NCI-H510A treated with DMSO at 0.1 percent for 48 hours (cell line): ENCODE data around the gene BTAF1.

Experiments
- DNase-seq: peaks from one replicate; lab custom pipeline; 2025; lab: John Stamatoyannopoulos, UW

The BTAF1 gene

GRCh38 chr10:91908337-91909116 lies 15.0 kb upstream of the BTAF1 start:
- DNase-seq: peak; percentile 83

DNA sequence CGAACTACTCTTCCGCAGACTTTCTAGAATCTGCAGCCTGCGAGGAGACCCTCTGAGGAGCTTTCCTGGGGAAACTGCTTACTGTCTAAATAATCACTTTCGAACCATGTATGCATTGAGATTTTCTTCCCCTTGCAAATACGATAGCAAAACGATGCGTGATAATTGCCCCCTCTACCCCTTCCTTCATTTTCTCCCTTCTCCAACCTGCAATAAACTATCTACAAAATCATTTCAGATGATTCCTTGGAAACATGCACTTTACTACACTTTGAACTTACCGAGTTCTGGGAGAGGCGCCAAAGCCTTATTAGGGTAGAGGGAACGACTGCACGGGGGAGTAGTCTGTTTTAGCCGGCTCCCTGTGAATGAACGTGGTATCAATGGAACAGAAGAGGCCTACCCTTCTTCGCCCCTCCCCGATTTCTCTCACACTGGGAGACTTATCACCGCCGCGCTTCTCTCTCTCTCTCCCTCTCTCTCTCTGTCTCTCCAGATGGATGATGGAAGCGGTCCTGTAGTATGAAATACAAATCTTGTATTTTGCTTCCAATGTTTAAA lies 14.4 kb upstream of the BTAF1 start, which contains the start of gene FGFBP3:
Gene FGFBP3 (minus strand): TSS at position 370 of the 561 bp plus-strand sequence. CDS start 517 bp downstream, outside the sequence.
- DNase-seq: peak; percentile 91

GRCh38 chr10:91910467-91910866 lies 13.1 kb upstream of the BTAF1 start:
- DNase-seq: no peak

DNA sequence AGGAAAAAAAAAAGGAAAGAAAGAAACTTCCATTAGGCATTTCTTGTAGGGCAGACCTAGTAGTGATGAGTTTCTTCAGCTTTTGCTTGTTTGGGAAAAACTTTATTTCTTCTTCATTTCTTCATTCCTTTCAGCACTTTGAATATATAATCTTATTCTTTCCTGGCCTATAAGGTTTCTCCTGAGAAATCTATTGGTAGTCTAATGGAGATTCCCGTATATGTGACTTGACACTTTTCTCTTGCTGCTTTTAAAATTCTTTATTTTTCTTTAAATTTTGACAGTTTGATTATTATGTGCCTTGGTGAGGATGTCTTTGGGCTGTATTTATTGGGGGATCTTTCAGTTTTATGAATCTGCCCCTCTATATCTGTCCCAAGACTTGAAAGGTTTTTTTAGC lies 3.9 kb upstream of the BTAF1 start:
- no peak for DNase-seq

- DNase-seq: no peak
Measured at GRCh38 chr10:91924212-91925021, 847 bp downstream of the BTAF1 start.

GRCh38 chr10:91925022-91925320 lies 1.4 kb downstream of the BTAF1 start:
- no peak for DNase-seq

DNA sequence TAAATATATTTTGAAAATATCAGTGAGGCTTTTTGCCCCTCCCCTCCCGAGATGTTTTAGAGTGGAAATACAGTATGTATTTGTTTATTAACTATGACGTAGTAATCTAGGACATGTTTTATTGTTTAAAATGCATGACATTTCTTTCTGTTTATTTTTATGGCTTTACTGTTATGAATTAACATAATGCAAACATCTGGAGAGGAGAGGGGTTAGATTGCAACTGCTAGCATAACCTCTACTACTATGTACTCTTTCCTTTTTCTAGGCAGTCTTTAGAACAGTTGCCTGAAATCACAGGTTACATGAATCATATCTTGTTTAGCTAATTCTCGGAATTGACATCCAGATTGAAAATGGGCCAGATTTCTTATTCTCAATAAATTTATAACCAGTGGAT lies 7.4 kb downstream of the BTAF1 start:
- no peak for DNase-seq

DNA sequence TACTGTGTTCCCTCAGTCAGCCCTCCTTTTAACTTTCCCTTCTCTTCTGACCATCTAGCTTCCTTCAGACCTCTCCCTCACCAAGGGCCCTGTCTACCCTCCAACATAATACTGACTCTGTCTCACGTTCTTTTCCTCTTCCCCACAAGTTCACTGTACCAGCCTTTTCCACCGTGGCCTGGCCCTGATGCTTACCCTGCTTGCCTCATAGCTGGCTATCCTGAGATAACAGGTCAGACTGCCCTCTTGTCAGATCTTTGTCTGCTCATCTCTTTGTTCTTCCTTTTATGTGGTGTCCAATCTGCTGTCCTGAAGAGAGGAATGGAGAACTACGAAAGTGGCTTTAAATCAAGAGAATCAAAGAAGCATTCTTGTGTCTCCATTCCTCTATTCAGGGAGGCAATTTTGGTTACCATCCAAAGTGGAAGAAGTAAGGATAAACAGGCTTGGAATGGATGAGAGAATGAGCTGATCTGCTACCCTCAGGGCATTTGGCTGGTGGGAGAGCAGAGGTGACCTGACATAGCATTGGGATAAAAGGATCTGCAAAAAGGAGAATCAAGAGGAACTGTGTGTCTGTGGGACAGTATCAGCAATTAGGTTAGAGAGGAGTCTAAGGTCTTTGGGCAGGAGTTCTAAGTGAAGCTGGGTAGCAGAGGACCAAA lies 8.1 kb downstream of the BTAF1 start:
- DNase-seq: no peak

DNA sequence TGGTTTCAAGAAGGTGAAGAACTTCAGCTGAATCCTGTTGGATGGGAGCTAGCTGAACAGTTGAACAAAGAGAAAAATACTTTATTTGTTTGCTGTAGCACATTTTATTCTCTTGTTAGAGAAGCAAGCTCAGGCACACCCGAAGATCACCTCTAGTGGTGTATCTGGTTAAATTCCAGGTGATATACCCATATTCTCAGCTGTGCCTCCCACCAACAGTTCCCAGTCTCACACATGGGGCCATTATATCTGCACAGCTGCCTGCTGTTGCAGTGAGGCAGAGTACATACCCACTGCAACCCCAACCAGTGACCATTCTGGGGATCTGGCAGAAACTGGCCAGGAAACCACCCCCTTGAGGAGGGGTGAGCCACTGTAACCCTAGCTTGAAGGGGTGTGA lies 9.2 kb downstream of the BTAF1 start:
- no peak for DNase-seq

GRCh38 chr10:91935886-91936285 lies 12.3 kb downstream of the BTAF1 start:
- DNase-seq: no peak

DNA sequence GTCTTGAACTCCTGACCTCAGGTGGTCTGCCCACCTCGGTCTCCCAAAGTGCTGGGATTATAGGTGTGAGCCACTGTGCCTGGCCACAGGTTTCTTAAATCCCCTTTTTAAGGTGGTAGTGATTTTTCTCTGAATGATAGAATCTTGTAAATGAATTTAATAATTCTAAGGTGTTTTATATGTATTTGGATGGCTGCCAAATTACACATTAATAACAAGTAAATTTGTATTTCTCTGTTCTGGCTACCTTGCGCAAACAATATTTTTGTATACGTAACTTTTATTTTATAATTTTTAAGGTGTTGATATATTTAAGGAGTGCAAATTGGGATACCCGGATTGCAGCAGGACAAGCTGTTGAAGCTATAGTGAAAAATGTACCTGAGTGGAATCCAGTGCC lies 16.1 kb downstream of the BTAF1 start:
- no peak for DNase-seq

GRCh38 chr10:91941426-91941825 lies 17.9 kb downstream of the BTAF1 start:
- DNase-seq: no peak

DNA sequence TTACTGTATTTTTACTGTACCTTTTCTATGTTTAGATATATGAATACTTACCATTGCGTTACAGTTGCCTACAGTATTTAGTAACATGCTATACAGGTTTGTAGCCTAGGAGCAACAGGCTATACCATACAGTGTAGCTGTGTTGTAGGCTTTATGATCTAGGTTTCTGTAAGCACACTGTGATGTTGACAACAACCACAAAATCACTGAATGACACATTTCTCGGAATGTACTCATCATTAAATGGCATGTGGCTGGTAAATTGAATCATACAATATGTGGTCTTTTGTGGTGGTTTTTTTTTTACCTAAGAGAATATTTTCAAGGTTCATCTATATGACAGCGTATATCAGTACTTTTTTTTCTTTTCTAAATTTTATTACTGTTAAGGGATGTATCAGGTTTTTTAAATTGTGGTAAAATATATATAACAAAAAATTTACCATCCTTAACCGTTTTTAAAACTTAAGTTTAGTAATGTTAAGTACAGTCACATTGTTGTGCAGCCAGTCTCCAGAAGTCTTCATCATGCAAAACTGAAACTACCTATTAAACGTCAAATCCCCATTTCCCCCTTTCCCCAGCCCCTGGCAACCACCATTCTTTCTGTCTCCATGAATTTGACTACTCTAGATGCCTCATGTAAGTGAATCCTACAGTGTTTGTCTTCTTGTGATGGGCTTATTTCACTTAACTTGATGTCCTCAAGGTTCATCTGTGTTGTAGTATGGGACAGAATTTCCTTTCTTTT lies 21.5 kb downstream of the BTAF1 start:
- no peak for DNase-seq

- DNase-seq: no peak
Measured at GRCh38 chr10:91953600-91954160, 30.1 kb downstream of the BTAF1 start.

DNA sequence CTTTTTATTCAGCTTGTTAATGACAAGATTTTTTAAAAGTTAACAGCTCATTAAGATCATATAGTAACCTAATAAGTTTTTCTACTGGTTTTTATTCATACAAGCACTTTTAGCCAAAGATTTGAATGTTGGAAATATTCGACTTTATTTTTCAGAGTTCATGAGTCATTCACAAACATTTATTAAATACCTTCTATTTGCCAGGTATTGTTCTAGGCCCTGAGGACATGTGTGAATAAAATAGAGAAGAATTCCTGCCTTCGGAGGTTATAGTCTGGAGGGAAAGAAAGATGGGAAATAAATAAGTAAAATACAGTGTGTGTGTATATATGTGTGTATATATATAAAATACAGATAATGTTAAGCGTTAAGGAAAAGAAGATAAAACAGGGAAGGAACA lies 31.5 kb downstream of the BTAF1 start:
- no peak for DNase-seq

DNA sequence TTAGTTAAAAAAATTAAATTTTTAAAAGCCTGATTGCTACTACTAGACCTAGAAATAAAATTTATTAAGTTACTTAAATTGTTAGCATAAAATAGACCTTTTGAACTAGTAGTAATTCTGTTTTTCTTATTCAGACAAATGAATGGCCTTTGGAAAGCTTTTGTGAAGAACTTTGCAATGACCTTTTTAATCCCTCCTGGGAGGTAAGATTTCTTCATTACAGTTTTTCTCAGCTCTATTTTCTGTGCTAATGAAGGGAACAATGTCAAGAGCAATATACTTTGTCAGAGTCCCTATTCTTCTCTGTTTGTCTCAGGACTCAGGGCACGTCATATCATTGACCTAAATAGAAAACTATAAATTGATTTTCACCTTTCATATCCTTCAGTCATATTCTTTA lies 33.5 kb downstream of the BTAF1 start:
- no peak for DNase-seq

GRCh38 chr10:91969297-91969696 lies 45.7 kb downstream of the BTAF1 start:
- DNase-seq: no peak

- no peak for DNase-seq
Measured at GRCh38 chr10:91974960-91975359, 51.4 kb downstream of the BTAF1 start.

DNA sequence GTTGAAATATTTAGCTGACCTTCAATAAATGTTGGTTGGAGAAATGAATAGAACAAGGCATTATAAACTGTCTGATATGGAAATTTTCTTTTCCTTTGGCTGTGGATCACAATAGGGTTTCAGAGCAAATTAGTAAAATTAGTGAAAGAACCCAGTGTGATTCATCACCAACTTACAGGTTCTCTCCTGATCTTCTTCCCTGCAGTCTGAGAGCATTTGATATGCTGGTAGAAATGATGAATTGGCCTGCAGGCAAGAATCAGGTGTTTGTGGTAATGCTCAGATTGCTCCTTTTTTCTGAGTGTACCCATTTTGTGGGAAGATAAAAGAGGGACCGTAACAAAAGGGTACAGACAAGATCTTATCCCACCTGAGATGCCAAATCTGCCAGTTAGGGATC lies 51.9 kb downstream of the BTAF1 start:
- DNase-seq: no peak

- DNase-seq: no peak
Measured at GRCh38 chr10:91976317-91977051, 52.9 kb downstream of the BTAF1 start.

- DNase-seq: no peak
Measured at GRCh38 chr10:91977491-91977890, 53.9 kb downstream of the BTAF1 start.
